Mucosa of descending colon (tissue), 3 donors: ENCODE data around the gene ITPK1. TPM values are rescaled to one million over a fixed set of nuclear protein-coding genes. Genes with fewer than 3 reads are reported as not detected.

Experiments
- ATAC-seq: fragments of 200-7000 bp; cut with Tn5 transposase; one replicate; pipeline ENCODE4 v1.9.1; 2020; ENCODE audit warnings: mild to moderate bottlenecking, moderate library complexity
- DNase-seq, 3 donors: peaks; one replicate each; pipeline ENCODE4 v3.0.0-alpha.2; 2020
- H3K36me3 ChIP-seq: fragments of 200-600 bp; one replicate; pipeline ENCODE4 v1.8.0; 2021; ENCODE audit warnings: low read depth, mild to moderate bottlenecking
- H3K4me1 ChIP-seq: fragments of 200-600 bp; one replicate; pipeline ENCODE4 v1.8.0; 2021; ENCODE audit warnings: low read depth, mild to moderate bottlenecking
- H3K4me3 ChIP-seq: fragments of 200-600 bp; one replicate; pipeline ENCODE4 v1.8.0; 2021; ENCODE audit warnings: mild to moderate bottlenecking
- H3K9me3 ChIP-seq: fragments of 200-600 bp; one replicate; pipeline ENCODE4 v1.8.0; 2021; ENCODE audit warnings: mild to moderate bottlenecking
- intact Hi-C, 2 donors: fragments of 100-400 bp; cut with DNase I in 1 of 2; cut with micrococcal nuclease in 1 of 2; formaldehyde crosslinking; loops; one replicate each; pipeline versions ENCODE4 v1.11.0 to v1.11.1; 2022; cut with DNase I, micrococcal nuclease
- total RNA-seq, 3 donors: library from RNA; stranded (reverse); fragmentation: NEBNext Ultra II Directional in 2 of 3; extraction: Animal tissue kit (Norgen Biotek cat#: 25700) in 2 of 3; gene quantifications; one replicate each; pipeline versions ENCODE4 v1.2.1 to v1.2.4, GENCODE V29; 2021 to 2023
- TF ChIP-seq, protein P1 (sequence below): fragments of 200-600 bp; IDR thresholded peaks from one replicate; pipeline ENCODE4 v1.8.0; 2022; ENCODE audit warnings: antibody characterized with exemption, mild to moderate bottlenecking
- donor health status: DM: no; HTN: no; CAD: no; lungs with moderate emphysema.
- donor health status: DM: no; HTN: no; CAD: no.
- donor health status: DM: no; HTN: yes; CAD: no.

The ITPK1 gene
- total RNA-seq, 3 donors from 2014 or later = 134 to 165 (median 152) TPM

DNA sequence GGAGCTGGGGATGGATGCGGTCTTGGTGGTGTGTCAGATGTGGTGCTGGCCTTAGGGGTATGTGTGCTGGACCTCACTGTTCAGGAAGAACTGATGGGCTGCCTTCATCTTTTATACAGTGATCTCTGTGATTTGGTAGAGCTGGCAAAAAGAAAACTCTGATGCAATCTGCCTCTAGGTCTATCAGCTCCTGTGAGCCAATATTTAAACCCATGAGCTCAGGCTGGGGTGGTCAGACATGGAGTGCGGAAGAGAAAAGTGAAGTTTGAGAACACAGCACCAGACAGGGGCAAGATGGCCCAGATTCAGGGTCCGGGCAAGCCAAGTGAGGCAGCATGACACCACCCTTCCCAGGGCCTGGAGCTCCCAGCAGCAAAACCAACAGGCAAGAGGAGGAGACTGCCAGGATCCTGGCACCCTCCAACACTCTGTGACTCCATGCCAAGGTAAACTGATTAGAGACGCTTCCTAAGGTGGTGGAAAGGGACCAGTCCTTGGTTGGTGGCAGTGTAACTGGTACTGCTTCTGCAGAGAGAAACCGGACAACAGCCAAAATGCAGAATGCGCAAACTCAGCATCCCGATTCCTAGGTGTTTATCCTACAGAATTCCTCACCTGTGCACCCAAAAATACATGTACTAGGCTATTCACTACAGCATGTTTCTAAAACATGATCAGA lies 110.5 kb downstream of the ITPK1 start:
- Histone ChIP-seq H3K36me3 (no peaks in the 10 kb centered on the region), H3K4me3 (no peak overlapping the region), H3K9me3 (no peaks in the 10 kb centered on the region), H3K4me1 (peaks cover 20% of the 10 kb centered on the region)
- DNase-seq (no peak), ATAC-seq (no peak)
- intact Hi-C loops = no loop called here
- TF ChIP-seq, protein P1, sequence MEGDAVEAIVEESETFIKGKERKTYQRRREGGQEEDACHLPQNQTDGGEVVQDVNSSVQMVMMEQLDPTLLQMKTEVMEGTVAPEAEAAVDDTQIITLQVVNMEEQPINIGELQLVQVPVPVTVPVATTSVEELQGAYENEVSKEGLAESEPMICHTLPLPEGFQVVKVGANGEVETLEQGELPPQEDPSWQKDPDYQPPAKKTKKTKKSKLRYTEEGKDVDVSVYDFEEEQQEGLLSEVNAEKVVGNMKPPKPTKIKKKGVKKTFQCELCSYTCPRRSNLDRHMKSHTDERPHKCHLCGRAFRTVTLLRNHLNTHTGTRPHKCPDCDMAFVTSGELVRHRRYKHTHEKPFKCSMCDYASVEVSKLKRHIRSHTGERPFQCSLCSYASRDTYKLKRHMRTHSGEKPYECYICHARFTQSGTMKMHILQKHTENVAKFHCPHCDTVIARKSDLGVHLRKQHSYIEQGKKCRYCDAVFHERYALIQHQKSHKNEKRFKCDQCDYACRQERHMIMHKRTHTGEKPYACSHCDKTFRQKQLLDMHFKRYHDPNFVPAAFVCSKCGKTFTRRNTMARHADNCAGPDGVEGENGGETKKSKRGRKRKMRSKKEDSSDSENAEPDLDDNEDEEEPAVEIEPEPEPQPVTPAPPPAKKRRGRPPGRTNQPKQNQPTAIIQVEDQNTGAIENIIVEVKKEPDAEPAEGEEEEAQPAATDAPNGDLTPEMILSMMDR = no peak

DNA sequence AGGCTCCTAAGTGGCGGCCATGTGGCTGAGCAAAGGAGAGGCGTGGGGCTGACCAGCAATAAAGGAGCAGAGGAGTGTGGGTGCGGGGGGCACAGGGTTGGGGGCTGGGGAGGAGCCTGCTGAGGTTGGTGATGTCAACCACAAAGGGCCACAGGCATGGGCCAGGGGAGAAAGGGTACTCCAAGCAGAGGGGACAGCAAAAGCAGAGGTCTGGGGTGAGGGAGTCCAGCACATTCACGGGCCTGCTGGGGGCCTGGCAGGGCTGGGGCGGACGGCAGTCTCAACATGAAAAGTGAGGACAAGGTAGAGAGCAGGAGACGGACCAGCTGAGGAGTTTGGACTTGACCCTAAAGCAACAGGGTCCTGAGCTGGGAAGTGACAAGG lies 111.0 kb downstream of the ITPK1 start:
- DNase-seq = no peak
- intact Hi-C loops = no loop called here
- TF ChIP-seq, protein P1 = no peak
- no peak for ATAC-seq
- Histone ChIP-seq H3K4me1 (peaks cover 20% of the 10 kb centered on the region), H3K4me3 (no peak overlapping the region), H3K9me3 (no peaks in the 10 kb centered on the region), H3K36me3 (no peaks in the 10 kb centered on the region)

DNA sequence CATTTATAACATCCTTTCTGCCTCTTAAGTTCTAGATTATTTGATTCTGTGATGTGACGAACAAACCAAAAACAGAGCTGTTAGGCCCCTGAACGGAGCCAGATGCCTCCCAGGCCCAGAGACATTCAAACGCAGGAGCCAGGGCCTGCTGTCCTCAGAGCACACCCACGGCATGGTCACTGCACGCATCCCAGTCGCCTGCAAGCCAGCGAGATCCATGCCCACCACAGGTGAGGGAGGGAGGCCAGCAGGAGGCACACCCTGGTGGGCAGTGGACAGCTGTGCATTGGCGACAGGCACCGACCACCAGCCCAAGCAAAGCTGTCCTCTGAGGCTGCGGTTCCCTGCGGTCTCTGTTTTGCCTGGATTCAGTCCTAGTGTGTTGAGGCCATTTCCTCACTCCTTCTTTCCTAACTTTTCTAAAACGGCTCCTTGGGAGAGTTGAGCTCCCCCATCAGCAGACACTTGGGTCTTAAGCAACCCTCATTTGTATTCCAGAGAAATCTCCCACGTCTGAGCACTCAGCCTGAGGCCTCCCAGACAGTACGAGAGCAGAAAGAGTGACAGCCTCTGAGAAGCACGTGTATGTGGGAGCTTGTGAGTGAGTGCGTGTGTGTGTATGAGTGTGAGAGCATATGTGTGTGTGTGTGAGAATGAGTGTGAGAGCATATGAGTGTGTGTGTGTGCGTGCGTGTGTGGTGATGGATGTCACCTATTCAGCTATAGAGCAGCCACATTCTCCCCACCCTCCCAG lies 111.6 kb downstream of the ITPK1 start:
- intact Hi-C loops = no loop called here
- DNase-seq (no peak), ATAC-seq (no peak)
- H3K4me1 ChIP-seq = peaks cover 20% of the 10 kb centered on the region
- H3K4me3 ChIP-seq = no peak overlapping the region
- TF ChIP-seq, protein P1 = no peak
- no peaks in the 10 kb centered on the region for H3K9me3 ChIP-seq
- H3K36me3 ChIP-seq = no peaks in the 10 kb centered on the region

DNA sequence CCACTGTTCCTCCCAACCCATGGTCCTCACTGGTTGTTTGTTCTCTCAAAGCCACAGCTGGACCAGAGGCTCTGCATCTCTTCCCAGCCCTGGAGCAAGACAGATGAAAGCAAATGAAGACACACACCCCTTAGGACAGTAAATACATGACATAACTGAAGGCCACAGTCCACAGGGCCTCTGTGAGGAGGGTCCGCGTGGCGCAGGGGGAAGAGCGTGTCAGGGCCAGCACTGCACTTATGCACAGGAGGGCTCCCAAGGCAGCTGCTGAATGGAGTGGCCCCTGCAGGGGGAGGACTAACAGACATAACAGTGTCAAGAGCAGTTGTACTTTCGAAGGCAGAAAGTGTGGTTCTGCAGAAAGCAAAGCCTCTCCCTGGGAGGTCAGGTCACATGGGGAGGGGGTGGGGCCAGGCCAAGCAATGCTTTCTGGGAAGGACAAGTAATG lies 112.8 kb downstream of the ITPK1 start:
- intact Hi-C loops = no loop called here
- DNase-seq (no peak), ATAC-seq (no peak)
- peaks cover 11% of the 10 kb centered on the region for H3K4me1 ChIP-seq
- no peak overlapping the region for H3K4me3 ChIP-seq
- TF ChIP-seq, protein P1 = no peak
- H3K36me3 ChIP-seq = no peaks in the 10 kb centered on the region
- no peaks in the 10 kb centered on the region for H3K9me3 ChIP-seq

DNA sequence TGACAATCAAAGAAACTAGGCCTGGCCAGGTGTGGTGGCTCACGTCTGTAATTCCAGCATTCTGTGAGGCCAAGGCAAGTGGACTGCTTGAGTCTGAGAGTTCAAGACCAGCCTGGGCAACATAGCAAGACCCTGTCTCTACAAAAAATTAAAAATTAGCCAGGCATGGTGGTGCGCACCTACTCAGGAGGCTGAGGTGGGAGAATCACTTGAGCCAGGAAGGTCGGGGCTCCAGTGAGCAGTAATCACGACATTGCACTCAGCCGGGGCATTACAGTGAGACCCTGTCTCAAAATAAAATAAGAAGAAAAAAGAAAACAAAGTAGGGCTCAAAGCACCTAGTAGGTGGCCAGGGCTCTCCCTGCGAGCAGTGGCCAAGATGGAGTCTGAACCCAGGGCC lies 113.7 kb downstream of the ITPK1 start:
- Histone ChIP-seq H3K9me3 (no peaks in the 10 kb centered on the region), H3K4me3 (no peak overlapping the region), H3K36me3 (no peaks in the 10 kb centered on the region), H3K4me1 (peaks cover 3% of the 10 kb centered on the region)
- intact Hi-C loops = no loop called here
- TF ChIP-seq, protein P1 = no peak
- ATAC-seq = no peak
- no peak for DNase-seq
